DOHH2 (cell line): Measurements from ENCODE around the gene PLSCR2.

Experiments
- H3F3A ChIP-seq: fragments of 200-600 bp; sonication (generic), shearing (Covaris generic); 2 replicates; pipeline ENCODE4 v1.6.0; 2016; ENCODE audit warnings: antibody characterized with exemption, mild to moderate bottlenecking; ENCODE audit not compliant: control insufficient read depth, insufficient read depth
- H3K27ac ChIP-seq: fragments of 200-600 bp; sonication (generic); 2 replicates; pipeline ENCODE4 v1.5.1; 2014; ENCODE audit warnings: low read depth, mild to moderate bottlenecking, low read length, moderate library complexity
- H3K27me3 ChIP-seq: fragments of 200-600 bp; sonication (generic); 2 replicates; pipeline ENCODE4 v1.6.1; 2014; ENCODE audit warnings: mild to moderate bottlenecking, low read length, mixed read lengths; ENCODE audit not compliant: control insufficient read depth
- H3K36me3 ChIP-seq: fragments of 200-600 bp; sonication (generic); 2 replicates; pipeline ENCODE4 v1.6.1; 2014; ENCODE audit warnings: mild to moderate bottlenecking, low read length, moderate library complexity, mixed read lengths; ENCODE audit not compliant: control insufficient read depth
- H3K4me1 ChIP-seq: fragments of 200-600 bp; sonication (generic); 2 replicates; pipeline ENCODE4 v1.6.1; 2014; ENCODE audit warnings: mild to moderate bottlenecking, low read length, mixed read lengths; ENCODE audit not compliant: control insufficient read depth
- H3K4me2 ChIP-seq: fragments of 200-600 bp; sonication (generic); 2 replicates; pipeline ENCODE4 v1.6.0; 2014; ENCODE audit warnings: mild to moderate bottlenecking, low read length, moderate library complexity
- H3K4me3 ChIP-seq: fragments of 200-600 bp; sonication (generic); 2 replicates; pipeline ENCODE4 v1.5.1; 2014; ENCODE audit warnings: mild to moderate bottlenecking, low read length, mixed read lengths
- H3K79me2 ChIP-seq: fragments of 200-600 bp; sonication (generic); 2 replicates; pipeline ENCODE4 v1.6.1; 2014; ENCODE audit warnings: mild to moderate bottlenecking, low read length, mixed read lengths; ENCODE audit not compliant: control insufficient read depth
- H3K9me2 ChIP-seq: fragments of 200-600 bp; sonication (generic); replicated peaks from 2 replicates; pipeline ENCODE4 v1.6.1; 2014; ENCODE audit warnings: mild to moderate bottlenecking, low read length, mixed read lengths; ENCODE audit not compliant: control insufficient read depth
- H3K9me3 ChIP-seq: fragments of 200-600 bp; sonication (generic); 2 replicates; pipeline ENCODE4 v1.6.1; 2014; ENCODE audit warnings: antibody characterized with exemption, low read length, mixed read lengths; ENCODE audit not compliant: control insufficient read depth, insufficient read depth
- H4K20me1 ChIP-seq: fragments of 200-600 bp; sonication (generic); 2 replicates; pipeline ENCODE4 v1.6.0; 2014; ENCODE audit warnings: low read depth, mild to moderate bottlenecking, antibody characterized with exemption, low read length, moderate library complexity; ENCODE audit not compliant: control insufficient read depth, insufficient read depth
- CTCF ChIP-seq: fragments of 200-600 bp; sonication (generic); IDR thresholded peaks from one replicate; pipeline ENCODE4 v1.5.1; 2014; ENCODE audit warnings: antibody characterized with exemption, mild to moderate bottlenecking, low read depth, low read length; ENCODE audit not compliant: poor library complexity, severe bottlenecking
- EZH2phosphoT487 ChIP-seq: fragments of 200-600 bp; sonication (generic); IDR thresholded peaks from 2 replicates; pipeline ENCODE4 v1.6.1; 2017; ENCODE audit warnings: borderline replicate concordance, mild to moderate bottlenecking, antibody characterized with exemption, low read length, moderate library complexity, mixed read lengths

PLSCR2 gene

GRCh38 chr3:146496726-146497125, 27.4 kb upstream of the PLSCR2 start:
- Histone ChIP-seq H3K4me2 (no peak overlapping the region), H3K27me3 (no peaks in the 10 kb centered on the region; the same call in 1 of the 2 replicates), H3K36me3 (no peaks in the 10 kb centered on the region), H3K4me3 (no peak overlapping the region), H3K9me3 (no peaks in the 10 kb centered on the region; the same call in 1 of the 2 replicates), H3K27ac (no peak overlapping the region), H3K9me2 (no peaks in the 10 kb centered on the region), H4K20me1 (no peaks in the 10 kb centered on the region), H3K79me2 (no peaks in the 10 kb centered on the region), H3F3A (no peaks in the 10 kb centered on the region), H3K4me1 (no peaks in the 10 kb centered on the region)
- TF ChIP-seq CTCF: no peak
- no peak for TF ChIP-seq EZH2phosphoT487

GRCh38 chr3:146496251-146496650, 26.9 kb upstream of the PLSCR2 start:
- H3K27ac ChIP-seq: no peak overlapping the region
- no peak for TF ChIP-seq EZH2phosphoT487
- no peak for TF ChIP-seq CTCF
- no peak overlapping the region for H3K4me2 ChIP-seq
- no peaks in the 10 kb centered on the region for H4K20me1 ChIP-seq
- H3K27me3 ChIP-seq: no peaks in the 10 kb centered on the region; the same call in 1 of the 2 replicates
- H3K4me1 ChIP-seq: no peaks in the 10 kb centered on the region
- H3K36me3 ChIP-seq: no peaks in the 10 kb centered on the region
- H3F3A ChIP-seq: no peaks in the 10 kb centered on the region
- no peaks in the 10 kb centered on the region; the same call in 1 of the 2 replicates for H3K9me3 ChIP-seq
- no peaks in the 10 kb centered on the region for H3K9me2 ChIP-seq
- H3K4me3 ChIP-seq: no peak overlapping the region
- no peaks in the 10 kb centered on the region for H3K79me2 ChIP-seq

GRCh38 chr3:146493761-146494160, 24.4 kb upstream of the PLSCR2 start:
- H3K27me3 ChIP-seq: no peaks in the 10 kb centered on the region; the same call in 1 of the 2 replicates
- H3K4me3 ChIP-seq: no peak overlapping the region
- no peak overlapping the region for H3K27ac ChIP-seq
- H3K9me2 ChIP-seq: no peaks in the 10 kb centered on the region
- H3F3A ChIP-seq: no peaks in the 10 kb centered on the region
- H3K79me2 ChIP-seq: no peaks in the 10 kb centered on the region
- H3K9me3 ChIP-seq: no peaks in the 10 kb centered on the region; the same call in 1 of the 2 replicates
- H3K36me3 ChIP-seq: no peaks in the 10 kb centered on the region
- H3K4me1 ChIP-seq: no peaks in the 10 kb centered on the region
- H3K4me2 ChIP-seq: no peak overlapping the region
- no peak for TF ChIP-seq CTCF
- TF ChIP-seq EZH2phosphoT487: no peak
- H4K20me1 ChIP-seq: no peaks in the 10 kb centered on the region
